IMR-90 (cell line): ENCODE results near the gene PHLDA2. TPM values are rescaled to one million over a fixed set of nuclear protein-coding genes. Genes with fewer than 3 reads are reported as not detected.

Experiments
- ATAC-seq: fragments of 200-7000 bp; cut with Tn5 transposase; 2 replicates; pipeline ENCODE4 v1.9.1; 2020; ENCODE audit warnings: low read depth, mild to moderate bottlenecking, moderate library complexity
- BruUV-seq: library from RNA; stranded (reverse); fragments of 400-500 nt; replicated peaks from 2 replicates; lab custom pipeline; 2021; lab: Mats Ljungman, UMichigan
- CTCF ChIA-PET: fragments of 300-600 bp; formaldehyde crosslinking; extraction: SDS; loops from one replicate; lab custom pipeline; 2021; ENCODE audit warnings: antibody characterized with exemption; lab: Yijun Ruan, JAX
- POLR2A ChIA-PET: fragments of 300-600 bp; sonication (Branson Sonifier 250); formaldehyde crosslinking; loops from one replicate; lab custom pipeline; 2022; ENCODE audit warnings: antibody characterized with exemption; ENCODE audit not compliant: unreplicated experiment; lab: Charles Lee
- DNase-seq: peaks from one replicate; pipeline ENCODE4 v3.0.0; 2013
- H2AFZ ChIP-seq: replicated peaks from 2 replicates; pipeline ENCODE3; 2013; ENCODE audit warnings: low read length, mild to moderate bottlenecking; ENCODE audit not compliant: poor library complexity
- H2AK5ac ChIP-seq: 2 replicates; pipeline ENCODE4 v1.6.1; 2013; ENCODE audit warnings: low read depth, low read length, inconsistent platforms
- H2AK9ac ChIP-seq: replicated peaks from 2 replicates; pipeline ENCODE3; 2013; ENCODE audit warnings: mild to moderate bottlenecking, low read depth, low read length, moderate library complexity; ENCODE audit not compliant: poor library complexity
- H2BK120ac ChIP-seq: 2 replicates; pipeline ENCODE4 v1.6.1; 2013; ENCODE audit warnings: low read depth, low read length, inconsistent platforms
- H2BK15ac ChIP-seq: 3 replicates; pipeline ENCODE4 v1.6.1; 2013; ENCODE audit warnings: low read depth, low read length, inconsistent platforms
- H2BK20ac ChIP-seq: 2 replicates; pipeline ENCODE4 v1.6.1; 2013; ENCODE audit warnings: low read depth, mild to moderate bottlenecking, inconsistent platforms, low read length, moderate library complexity
- H2BK5ac ChIP-seq: 2 replicates; pipeline ENCODE4 v1.6.1; 2013; ENCODE audit warnings: mild to moderate bottlenecking, low read depth, low read length, inconsistent platforms; ENCODE audit not compliant: poor library complexity, severe bottlenecking
- H3K14ac ChIP-seq: replicated peaks from 2 replicates; pipeline ENCODE4 v1.6.1; 2013; ENCODE audit warnings: low read depth, low read length, inconsistent platforms
- H3K18ac ChIP-seq: 2 replicates; pipeline ENCODE4 v1.6.1; 2013; ENCODE audit warnings: low read depth, low read length, control low read depth
- H3K23ac ChIP-seq: 2 replicates; pipeline ENCODE4 v1.6.1; 2013; ENCODE audit warnings: low read depth, low read length, inconsistent platforms
- H3K27ac ChIP-seq: 2 replicates; pipeline ENCODE4 v1.5.1; 2013; ENCODE audit warnings: mild to moderate bottlenecking, control low read depth, low read length; ENCODE audit not compliant: insufficient read depth
- H3K27me3 ChIP-seq: 2 replicates; pipeline ENCODE4 v1.6.1; 2013; ENCODE audit warnings: low read length; ENCODE audit not compliant: control insufficient read depth, insufficient read depth
- H3K36me3 ChIP-seq: 2 replicates; pipeline ENCODE4 v1.6.1; 2013; ENCODE audit warnings: low read length, mixed read lengths; ENCODE audit not compliant: control insufficient read depth, insufficient read depth
- H3K4ac ChIP-seq: 2 replicates; pipeline ENCODE4 v1.6.1; 2013; ENCODE audit warnings: low read depth, low read length, inconsistent platforms
- H3K4me1 ChIP-seq: 2 replicates; pipeline ENCODE4 v1.6.1; 2013; ENCODE audit warnings: low read length, mixed read lengths; ENCODE audit not compliant: control insufficient read depth, insufficient read depth
- H3K4me2 ChIP-seq: 2 replicates; pipeline ENCODE4 v1.6.1; 2013; ENCODE audit warnings: low read depth, mild to moderate bottlenecking, control low read depth, low read length, moderate library complexity
- H3K4me3 ChIP-seq: 2 replicates; pipeline ENCODE4 v1.5.1; 2013; ENCODE audit warnings: low read depth, mild to moderate bottlenecking, control low read depth, low read length, moderate library complexity; ENCODE audit not compliant: insufficient read depth
- H3K56ac ChIP-seq: 2 replicates; pipeline ENCODE4 v1.6.1; 2013; ENCODE audit warnings: low read length, inconsistent platforms; ENCODE audit not compliant: insufficient read depth; ENCODE audit errors: extremely low read depth
- H3K79me1 ChIP-seq, 2 experiments: 2 replicates each; pipeline ENCODE4 v1.6.1; 2013; ENCODE audit warnings: low read length in 2 of 2, inconsistent platforms in 1 of 2, low read depth in 1 of 2
- H3K9ac ChIP-seq: 2 replicates; pipeline ENCODE4 v1.6.1; 2013; ENCODE audit warnings: low read depth, low read length, control low read depth
- H3K9me1 ChIP-seq: 2 replicates; pipeline ENCODE4 v1.6.1; 2013; ENCODE audit warnings: low read length, inconsistent platforms; ENCODE audit not compliant: insufficient read depth
- H3K9me3 ChIP-seq: 2 replicates; pipeline ENCODE4 v1.6.1; 2013; ENCODE audit warnings: low read length; ENCODE audit not compliant: control insufficient read depth, insufficient read depth
- H4K20me1 ChIP-seq: 2 replicates; pipeline ENCODE4 v1.6.1; 2013; ENCODE audit warnings: low read length, inconsistent platforms; ENCODE audit not compliant: insufficient read depth
- H4K5ac ChIP-seq: 2 replicates; pipeline ENCODE4 v1.6.1; 2013; ENCODE audit warnings: mild to moderate bottlenecking, low read depth, low read length, control low read depth
- H4K8ac ChIP-seq, 2 experiments: 2 replicates each; pipeline ENCODE4 v1.6.1; 2013; ENCODE audit warnings: low read depth in 2 of 2, low read length in 2 of 2, control low read depth in 1 of 2, inconsistent platforms in 1 of 2
- H4K91ac ChIP-seq: 2 replicates; pipeline ENCODE4 v1.6.1; 2013; ENCODE audit warnings: low read depth, low read length, inconsistent platforms; ENCODE audit not compliant: insufficient read depth
- BHLHE40 ChIP-seq: fragments of 150-350 bp; IDR thresholded peaks from 2 replicates; pipeline ENCODE4 v1.6.1; 2016; ENCODE audit warnings: mild to moderate bottlenecking, low read depth, low read length
- FOS ChIP-seq: fragments of 150-350 bp; IDR thresholded peaks from 2 replicates; pipeline ENCODE4 v1.6.1; 2016; ENCODE audit warnings: low read depth, low read length
- MAZ ChIP-seq: IDR thresholded peaks from 2 replicates; pipeline ENCODE4 v1.6.1; 2012; ENCODE audit warnings: low read depth, mild to moderate bottlenecking, low read length, improper control_type of control experiment, moderate library complexity, borderline replicate concordance
- RAD21 ChIP-seq: IDR thresholded peaks from 2 replicates; pipeline ENCODE4 v1.6.1; 2012; ENCODE audit warnings: low read length, improper control_type of control experiment
- RFX5 ChIP-seq: IDR thresholded peaks from 2 replicates; pipeline ENCODE4 v1.8.0; 2012; ENCODE audit warnings: low read depth, mild to moderate bottlenecking, low read length, moderate library complexity
- SMC3 ChIP-seq: fragments of 150-350 bp; IDR thresholded peaks from 2 replicates; pipeline ENCODE4 v1.6.1; 2016; ENCODE audit warnings: low read depth, mild to moderate bottlenecking, antibody characterized with exemption, low read length, moderate library complexity
- WGBS, 2 experiments: methylation state at CpG; one replicate each; pipeline versions ENCODE4 v1.1.5 to v1.1.7; 2013; ENCODE audit warnings: missing lambda C conversion rate in 2 of 2; ENCODE audit not compliant: insufficient read length in 1 of 2; ENCODE audit errors: extremely low coverage in 2 of 2; 5-methylcytosine and 5-hydroxymethylcytosine counted together
- dilution Hi-C: fragments of 300-500 bp; cut with HindIII; formaldehyde crosslinking; loops from one replicate; pipeline ENCODE4 v1.14.3; 2018; ENCODE audit warnings: low sequenced_read_pairs; ENCODE audit not compliant: unreplicated experiment
- in situ Hi-C: fragments of 300-500 bp; cut with MboI; formaldehyde crosslinking; loops from 3 replicates; pipeline ENCODE4 v1.14.3; 2019; ENCODE audit warnings: low sequenced_read_pairs, inconsistent platforms, mixed read lengths
- intact Hi-C: fragments of 100-400 bp; cut with micrococcal nuclease; formaldehyde crosslinking; loops from 2 replicates; pipeline ENCODE4 v1.10.0; 2022
- polyA plus RNA-seq, 3 experiments: library from polyadenylated mRNA; depleted of rRNA; stranded (reverse); fragments of >200 nt; gene quantifications; 2 replicates each; pipeline ENCODE4 v1.2.3, GENCODE V29; 2012; ENCODE audit warnings: low replicate concordance in 1 of 3
- total RNA-seq: library from RNA; depleted of rRNA; stranded (reverse); fragments of >200 nt; gene quantifications from 2 replicates; pipeline ENCODE4 v1.2.3, GENCODE V29; 2012
- TF ChIP-seq, protein P1 (sequence below): fragments of 150-350 bp; IDR thresholded peaks from 2 replicates; pipeline ENCODE4 v1.6.1; 2016; ENCODE audit warnings: low read depth, mild to moderate bottlenecking, low read length, moderate library complexity, borderline replicate concordance

Gene PHLDA2
- total and polyA plus RNA-seq, 2 of the 4 experiments (the other 2 are of a cell fraction), result 3.8 to 89.0 TPM

DNA sequence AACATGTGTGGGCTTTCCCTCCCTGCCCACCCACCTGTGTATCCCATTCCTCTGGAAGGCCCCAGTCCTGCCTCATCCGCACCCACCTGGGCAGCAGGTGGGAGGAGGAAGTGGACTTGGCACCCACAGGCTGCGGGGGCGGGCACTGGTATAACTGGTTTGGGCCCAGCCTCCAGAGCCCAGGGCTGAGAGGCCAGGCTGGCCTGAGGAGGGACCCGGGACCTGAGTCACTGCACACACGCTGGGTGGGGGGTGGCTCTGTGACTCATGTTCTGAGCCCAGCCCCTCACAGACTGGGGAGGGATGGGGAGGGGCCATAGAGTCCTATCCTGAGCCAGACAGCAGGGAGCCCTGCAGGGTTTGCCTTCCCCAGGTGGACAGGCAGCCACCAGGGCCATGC, 16.7 kb downstream of the PHLDA2 start:
- BruUV-seq, result no TSS peak
- intact Hi-C loops (no loop called here), dilution Hi-C loops (no loop called here), in situ Hi-C loops (no loop called here)
- POLR2A ChIA-PET, result no interaction called here
- H2BK20ac ChIP-seq, result peak overlapping the region; percentile 63
- H2BK15ac ChIP-seq, result peak overlapping the region; percentile 1; the same call in 1 of the 3 replicates
- H3K14ac ChIP-seq, result peak overlapping the region; percentile 75; the same call in 1 of the 2 replicates
- H3K56ac ChIP-seq, result no peak overlapping the region
- H2AK9ac ChIP-seq, result peak overlapping the region; percentile 43
- peak overlapping the region; percentile 76 for H2BK120ac ChIP-seq
- peak; percentile 85 for DNase-seq
- H3K27me3 ChIP-seq, result no peaks in the 10 kb centered on the region
- peaks cover 16% of the 10 kb centered on the region for H3K4me1 ChIP-seq
- peak overlapping the region; percentile 64 for H2BK5ac ChIP-seq
- H3K9me3 ChIP-seq, result no peaks in the 10 kb centered on the region
- H2AK5ac ChIP-seq, result peak overlapping the region; percentile 88
- no peak overlapping the region for H3K18ac ChIP-seq
- peak overlapping the region; percentile 39; the same call in 1 of the 2 replicates for H4K91ac ChIP-seq
- H3K79me1 ChIP-seq, result peaks cover 0 to 7% of the 10 kb centered on the region in 2 experiments; a peak in 1 of 4 replicates
- ATAC-seq, result peak; percentile 95
- peak overlapping the region in 1 of 2 experiments; percentile 47; a peak in 1 of 4 replicates for H4K8ac ChIP-seq
- no peak overlapping the region for H3K23ac ChIP-seq
- H3K27ac ChIP-seq, result peak overlapping the region; percentile 30; the same call in 1 of the 2 replicates
- H4K20me1 ChIP-seq, result no peaks in the 10 kb centered on the region
- no peak overlapping the region for H3K4me3 ChIP-seq
- H3K9ac ChIP-seq, result no peak overlapping the region
- H3K9me1 ChIP-seq, result peaks cover 11% of the 10 kb centered on the region
- no CpG with 5 or more reads among the region's 5 CpGs for WGBS, 2 experiments
- CTCF ChIA-PET, result no interaction called here
- no peak overlapping the region for H4K5ac ChIP-seq
- H3K4me2 ChIP-seq, result no peak overlapping the region
- no peaks in the 10 kb centered on the region; the same call in 1 of the 2 replicates for H3K36me3 ChIP-seq
- peak overlapping the region; percentile 76 for H3K4ac ChIP-seq
- TF ChIP-seq FOS (peak; percentile 92), MAZ (peak; percentile 93), RAD21 (0 out of 2 replicates have a peak, but pooled peaks have one; percentile 5), BHLHE40 (peak; percentile 42; the same call in 1 of the 2 replicates), RFX5 (no peak), SMC3 (no peak)
- TF ChIP-seq, protein P1, sequence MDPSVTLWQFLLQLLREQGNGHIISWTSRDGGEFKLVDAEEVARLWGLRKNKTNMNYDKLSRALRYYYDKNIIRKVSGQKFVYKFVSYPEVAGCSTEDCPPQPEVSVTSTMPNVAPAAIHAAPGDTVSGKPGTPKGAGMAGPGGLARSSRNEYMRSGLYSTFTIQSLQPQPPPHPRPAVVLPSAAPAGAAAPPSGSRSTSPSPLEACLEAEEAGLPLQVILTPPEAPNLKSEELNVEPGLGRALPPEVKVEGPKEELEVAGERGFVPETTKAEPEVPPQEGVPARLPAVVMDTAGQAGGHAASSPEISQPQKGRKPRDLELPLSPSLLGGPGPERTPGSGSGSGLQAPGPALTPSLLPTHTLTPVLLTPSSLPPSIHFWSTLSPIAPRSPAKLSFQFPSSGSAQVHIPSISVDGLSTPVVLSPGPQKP, result no peak
- H2AFZ ChIP-seq, result peak overlapping the region; percentile 85
